ENCODE measurements around the gene MPHOSPH9.
"Not testable (repeated sequence)": the region's sequence is repeated elsewhere in the genome, so short reads cannot be mapped to it uniquely, and the experiment has no call there.

MPHOSPH9 gene

DNA sequence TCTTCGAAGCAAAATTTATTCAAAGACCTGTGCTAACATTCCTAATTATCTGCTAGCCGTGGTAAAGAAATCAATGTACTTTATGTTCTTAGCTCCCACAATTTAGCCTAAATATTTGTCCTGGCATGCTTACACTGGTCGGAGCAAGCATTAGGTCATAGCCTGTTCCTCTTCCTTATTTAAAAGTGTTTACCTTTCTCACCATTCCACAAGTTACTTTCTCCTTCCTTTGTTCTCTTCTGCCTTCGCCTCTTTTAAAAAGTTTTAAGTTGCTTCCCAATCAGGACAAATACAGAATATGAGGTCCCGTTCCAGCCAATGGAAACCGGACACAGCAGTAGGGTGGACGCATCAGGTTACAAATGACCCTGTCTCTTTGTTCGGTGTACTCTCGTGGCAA is 27.1 kb upstream of the MPHOSPH9 start:
- no peak for DNase-seq

DNA sequence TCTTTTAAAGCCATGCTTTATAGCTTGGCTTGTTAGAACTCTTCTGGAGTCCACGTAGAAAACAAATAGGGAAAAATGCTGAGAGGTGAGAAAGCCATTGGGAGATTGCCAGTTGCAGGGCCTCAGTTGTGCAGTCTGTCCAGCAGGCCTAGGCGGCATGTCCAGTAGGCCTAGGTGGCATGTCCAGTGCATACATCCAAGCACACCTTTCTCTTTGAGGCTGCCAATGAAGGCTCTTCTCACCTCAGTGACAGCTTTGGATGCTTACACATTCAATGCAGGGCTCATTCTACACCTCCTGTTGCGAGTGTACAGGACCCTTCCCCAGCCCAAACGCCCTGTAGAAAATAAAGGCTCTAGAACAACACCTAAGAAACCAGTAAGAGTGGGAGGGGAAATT is 25.7 kb upstream of the MPHOSPH9 start:
- no peak for DNase-seq

DNA sequence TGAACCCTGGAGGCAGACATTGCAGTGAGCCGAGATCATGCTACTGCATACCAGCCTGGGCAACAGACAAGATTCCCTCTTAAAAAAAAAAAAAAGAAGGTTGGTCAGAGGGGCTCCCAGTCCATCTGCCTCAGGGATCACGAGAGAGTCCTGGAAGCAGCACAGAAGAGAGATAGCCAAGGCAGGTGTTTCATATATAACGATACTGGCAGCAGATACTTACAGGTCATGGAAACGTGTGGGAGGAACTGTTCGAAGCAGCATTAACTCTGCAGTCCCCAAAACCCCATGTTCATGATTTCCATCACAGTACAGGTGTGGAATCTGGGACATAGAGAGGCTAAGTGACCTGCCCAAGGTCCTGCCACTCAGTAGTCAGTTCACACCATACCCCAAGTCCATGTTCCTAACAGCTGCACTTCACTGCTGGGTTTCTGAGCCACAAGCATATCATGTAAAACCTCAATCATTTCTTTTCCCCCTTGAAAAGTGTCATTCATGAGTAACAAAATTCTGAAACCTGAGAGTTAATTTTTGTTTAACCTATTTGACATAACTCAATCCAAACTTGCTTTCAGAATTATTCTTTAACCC is 22.0 kb upstream of the MPHOSPH9 start:
- DNase-seq, result no peak

DNA sequence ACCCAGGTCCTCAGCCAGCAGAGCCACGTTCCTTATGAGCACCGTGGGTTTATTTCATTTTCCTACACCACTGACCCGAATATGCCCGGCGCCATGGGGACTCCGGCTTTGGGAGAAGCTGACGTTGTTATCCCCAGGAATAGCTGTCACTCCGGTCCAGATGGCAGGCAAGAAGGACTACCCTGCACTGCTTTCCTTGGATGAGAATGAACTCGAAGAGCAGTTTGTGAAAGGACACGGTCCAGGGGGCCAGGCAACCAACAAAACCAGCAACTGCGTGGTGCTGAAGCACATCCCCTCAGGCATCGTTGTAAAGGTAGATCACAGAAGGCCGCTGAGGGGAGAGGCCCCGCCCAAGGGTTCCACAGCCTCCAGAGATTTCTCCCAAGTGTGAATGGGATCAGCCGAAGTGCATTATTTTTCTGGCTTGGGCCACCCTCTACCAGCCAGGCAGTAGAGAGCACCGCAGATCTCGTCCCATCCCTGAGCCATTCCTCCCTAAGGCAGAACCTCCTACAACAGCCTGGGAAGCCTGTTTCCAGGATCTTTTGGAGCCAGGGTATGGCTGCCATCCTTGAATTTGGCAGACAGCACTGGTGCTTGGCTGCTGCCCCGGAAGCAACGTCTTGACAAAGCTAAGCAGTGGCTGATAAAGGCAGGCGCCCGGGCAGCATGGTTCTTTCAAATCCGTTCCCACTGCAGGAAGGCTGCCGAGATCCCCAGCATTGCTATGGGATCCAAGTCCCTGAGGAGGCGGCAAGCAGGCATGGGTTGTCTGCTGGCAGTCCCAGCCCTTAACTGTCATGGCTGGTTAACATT is 20.9 kb upstream of the MPHOSPH9 start:
- DNase-seq, result no peak

DNA sequence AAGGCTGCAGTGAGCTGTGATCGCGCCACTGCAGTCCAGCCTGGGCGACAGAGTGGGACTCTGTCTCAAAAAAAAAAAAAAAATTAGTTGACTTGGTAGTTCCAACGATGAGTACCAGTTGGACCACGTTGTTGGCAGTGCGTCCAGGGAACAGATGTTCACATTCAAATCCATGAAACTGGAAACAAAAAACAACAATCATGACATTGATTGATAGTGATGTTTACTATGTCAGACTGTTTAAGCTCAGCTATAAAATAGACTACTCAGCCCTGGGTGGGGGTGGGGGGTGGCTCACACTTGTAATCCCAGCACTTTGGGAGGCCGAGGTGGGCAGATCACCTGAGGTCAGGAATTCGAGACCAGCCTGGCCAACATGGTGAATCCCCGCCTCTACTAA is 19.4 kb upstream of the MPHOSPH9 start:
- DNase-seq, result not testable (repeated sequence)

DNA sequence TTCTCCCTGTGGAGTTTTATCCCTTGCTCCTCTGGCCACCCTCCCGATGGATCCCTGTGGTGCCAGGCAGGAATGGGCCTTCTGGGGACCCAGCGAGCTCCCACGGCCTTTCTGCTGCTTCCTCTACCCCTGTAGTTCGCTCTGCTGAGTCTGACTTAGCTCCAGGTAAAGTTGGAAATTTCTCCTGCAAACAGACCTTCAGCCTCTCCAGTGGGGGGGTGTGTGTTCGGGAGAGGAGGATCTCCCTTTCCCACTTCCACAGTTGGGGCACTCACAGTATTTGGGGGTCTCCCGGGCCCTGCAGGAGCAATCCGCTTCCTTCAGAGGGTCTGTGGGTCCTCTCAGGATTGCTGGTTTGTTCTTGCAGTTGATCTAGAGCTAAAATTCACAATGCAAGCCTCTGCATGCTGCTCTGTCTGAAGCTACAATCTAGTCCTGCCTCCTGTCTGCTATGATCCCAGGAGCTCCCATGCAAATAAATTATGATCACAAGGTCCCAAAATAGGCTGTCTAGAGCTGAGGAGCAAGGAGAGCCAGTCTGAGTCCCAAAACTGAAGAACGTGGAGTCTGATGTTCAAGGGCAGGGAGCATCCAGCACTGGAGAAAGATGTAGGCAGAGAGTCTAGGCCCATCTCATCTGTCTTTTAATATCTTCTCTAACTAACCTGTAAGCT is 18.6 kb upstream of the MPHOSPH9 start:
- no peak for DNase-seq

DNA sequence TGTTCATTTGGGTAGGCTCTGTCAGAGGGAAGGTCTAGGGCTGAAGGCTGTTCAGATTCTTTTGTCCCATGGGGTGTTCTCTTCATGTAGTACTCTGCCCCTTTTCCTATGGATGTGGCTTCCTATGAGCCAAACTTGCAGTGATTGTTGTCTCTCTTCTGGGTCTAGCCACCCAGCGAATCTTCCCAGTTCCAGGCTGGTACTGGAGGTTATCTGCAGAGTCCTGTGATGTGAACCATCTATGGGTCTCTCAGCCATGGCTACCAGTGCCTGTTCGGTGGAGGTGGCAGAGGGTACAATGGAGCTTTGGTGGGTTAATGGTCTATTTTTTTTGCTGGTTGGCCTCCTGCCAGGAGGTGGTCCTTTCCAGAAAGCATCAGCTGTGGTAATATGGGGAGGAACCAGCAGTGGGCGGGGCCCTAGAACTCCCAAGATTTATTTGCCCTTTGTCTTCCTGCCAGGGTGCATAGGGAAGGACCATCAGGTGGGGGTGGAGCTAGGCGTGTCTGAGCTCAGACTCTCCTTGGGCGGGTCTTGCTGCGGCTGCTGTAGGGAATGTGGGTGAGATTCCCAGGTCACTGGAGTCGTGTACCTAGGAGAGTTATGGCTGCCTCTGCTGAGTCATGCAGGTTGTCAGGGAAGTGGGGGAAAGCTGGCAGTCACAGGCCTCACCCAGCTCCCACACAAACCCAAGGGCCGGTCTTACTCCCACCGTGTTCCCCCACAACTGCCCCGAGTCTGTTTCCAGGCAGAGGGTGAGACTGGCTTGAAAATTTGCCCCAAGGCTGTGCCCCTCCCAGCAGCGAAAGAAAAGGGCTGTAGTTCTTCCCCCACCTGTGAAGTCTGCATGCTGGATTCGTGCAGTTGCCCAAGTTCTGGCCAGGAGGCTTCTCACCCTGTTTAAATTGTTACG is 17.8 kb upstream of the MPHOSPH9 start:
- DNase-seq, result no peak

DNA sequence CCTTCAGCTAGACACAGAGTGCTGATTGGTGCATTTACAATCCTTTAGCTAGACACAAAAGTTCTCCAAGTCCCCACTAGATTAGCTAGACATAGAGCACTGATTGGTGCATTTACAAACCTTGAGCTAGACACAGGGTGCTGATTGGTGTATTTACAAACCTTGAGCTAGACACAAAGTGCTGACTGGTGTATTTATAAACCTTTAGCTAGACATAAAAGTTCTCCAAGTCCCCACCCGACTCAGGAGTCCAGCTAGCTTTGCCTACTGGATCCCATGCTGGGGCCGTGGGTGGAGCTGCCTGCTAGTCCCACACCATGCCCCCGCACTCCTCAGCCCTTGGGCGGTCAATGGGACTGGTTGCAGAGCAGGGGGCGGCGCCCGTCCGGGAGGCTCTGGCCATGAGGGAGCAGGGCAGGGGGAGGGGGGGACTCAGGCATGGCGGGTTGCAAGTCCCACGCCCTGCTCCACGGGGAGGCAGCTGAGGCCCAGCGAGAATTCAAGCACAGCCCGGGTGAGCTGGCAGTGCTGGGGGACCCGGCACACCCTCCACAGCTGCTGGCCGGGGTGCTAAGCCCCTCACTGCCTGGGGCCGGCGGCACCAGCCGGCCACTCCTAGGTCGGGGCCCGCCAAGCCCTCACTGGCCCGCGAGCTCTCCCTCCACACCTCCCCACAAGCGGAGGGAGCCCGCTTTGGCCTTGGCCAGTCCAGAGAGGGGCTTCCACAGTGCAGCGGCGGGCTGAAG is 16.2 kb upstream of the MPHOSPH9 start:
- DNase-seq, result not testable (repeated sequence)

DNA sequence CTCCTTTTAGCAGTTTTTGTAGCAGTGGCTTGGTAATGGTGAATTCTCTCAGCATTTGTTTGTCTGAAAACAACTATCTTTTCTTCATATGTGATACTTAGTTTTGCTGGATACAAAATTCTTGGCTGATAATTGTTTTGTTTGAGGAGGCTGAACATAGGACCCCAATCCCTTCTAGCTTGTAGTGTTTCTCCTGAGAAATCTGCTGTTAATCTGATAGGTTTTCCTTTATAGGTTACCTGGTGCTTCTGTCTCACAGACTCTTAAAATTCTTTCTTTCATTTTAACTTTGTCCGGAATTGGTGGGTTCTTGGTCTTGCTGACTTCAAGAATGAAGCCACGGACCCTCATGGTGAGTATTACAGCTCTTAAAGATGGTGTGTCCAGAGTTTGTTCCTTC is 15.2 kb upstream of the MPHOSPH9 start:
- not testable (repeated sequence) for DNase-seq

DNA sequence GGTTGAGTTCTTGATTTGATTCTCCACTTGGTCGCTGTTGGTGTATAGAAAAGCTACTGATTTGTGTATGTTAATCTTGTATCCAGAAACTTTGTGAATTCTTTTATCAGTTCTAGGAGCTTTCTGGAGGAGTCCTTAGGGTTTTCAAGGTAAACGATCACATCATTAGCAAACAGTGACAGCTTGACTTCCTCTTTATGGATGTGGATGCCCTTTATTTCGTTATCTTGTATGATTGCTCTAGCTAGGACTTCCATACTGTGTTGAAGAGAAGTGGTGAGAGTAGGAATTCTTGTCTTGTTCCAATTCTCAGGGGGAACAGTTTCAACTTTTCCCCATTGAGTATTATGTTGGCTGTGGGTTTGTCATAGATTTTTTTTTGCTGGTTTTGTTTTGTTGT is 12.7 kb upstream of the MPHOSPH9 start:
- no peak for DNase-seq

DNA sequence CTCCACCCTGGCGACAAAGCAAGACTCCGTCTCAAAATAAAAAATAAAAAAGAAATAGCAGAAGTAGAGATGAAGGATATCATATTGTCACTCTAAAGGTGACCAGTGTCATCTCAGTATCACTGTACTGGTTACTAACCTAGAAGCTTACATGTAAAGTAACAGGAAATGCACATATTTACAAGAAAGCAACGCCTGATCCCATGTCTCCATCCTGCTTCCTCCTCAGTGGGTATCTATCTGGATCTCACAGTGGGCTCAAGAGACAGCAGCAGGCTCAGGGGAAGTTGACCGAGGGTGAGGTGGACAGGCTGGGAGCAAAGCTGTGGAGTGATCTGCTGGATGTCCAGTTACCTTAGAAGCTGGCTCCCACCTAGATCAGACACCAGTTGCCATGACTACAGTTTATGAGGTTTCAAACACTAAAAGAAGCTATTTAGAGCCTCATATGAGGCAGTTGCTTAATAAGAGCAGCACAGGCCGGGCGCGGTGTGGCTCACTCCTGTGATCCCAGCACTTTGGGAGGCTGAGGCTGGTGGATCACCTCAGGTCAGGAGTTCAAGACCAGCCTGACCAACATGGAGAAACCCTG is 10.8 kb upstream of the MPHOSPH9 start:
- no peak for DNase-seq

DNA sequence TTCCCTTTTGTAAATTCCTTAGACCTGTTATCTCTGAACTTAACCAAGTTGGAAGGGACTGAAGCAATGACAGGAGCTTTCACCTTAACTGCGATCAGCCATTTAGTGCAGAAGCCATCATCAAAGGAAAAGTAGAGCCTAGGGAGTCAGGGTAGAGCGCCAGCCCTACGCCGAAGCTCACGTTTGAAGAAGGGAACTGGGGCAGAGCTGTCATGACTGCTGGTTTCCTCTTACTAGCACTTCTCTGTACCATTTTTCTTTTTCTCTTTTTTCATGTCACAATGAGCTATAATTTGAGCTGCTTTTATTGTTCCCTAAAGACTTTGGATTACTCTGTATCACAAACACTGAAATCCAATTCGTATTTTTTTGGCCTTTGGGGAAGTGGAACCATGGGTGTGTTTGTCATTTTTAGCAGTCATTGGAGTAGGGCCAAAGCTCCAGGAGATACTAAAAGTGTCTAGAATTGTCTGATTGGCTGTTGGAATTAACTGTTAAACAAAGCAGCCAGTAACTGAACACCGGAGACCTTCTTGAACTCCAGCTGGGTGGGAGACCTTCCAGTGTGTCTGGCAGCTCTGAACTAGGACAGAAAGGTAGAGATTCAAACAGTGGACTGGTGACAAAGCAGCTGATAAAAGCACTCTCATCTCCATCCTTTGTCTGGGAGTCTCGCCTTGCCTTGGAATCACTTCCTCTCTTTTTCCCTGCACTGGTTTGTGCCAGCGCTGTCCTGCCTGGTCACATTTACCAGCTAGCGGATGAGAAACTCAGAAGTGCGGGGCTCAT is 9.4 kb upstream of the MPHOSPH9 start:
- no peak for DNase-seq

DNA sequence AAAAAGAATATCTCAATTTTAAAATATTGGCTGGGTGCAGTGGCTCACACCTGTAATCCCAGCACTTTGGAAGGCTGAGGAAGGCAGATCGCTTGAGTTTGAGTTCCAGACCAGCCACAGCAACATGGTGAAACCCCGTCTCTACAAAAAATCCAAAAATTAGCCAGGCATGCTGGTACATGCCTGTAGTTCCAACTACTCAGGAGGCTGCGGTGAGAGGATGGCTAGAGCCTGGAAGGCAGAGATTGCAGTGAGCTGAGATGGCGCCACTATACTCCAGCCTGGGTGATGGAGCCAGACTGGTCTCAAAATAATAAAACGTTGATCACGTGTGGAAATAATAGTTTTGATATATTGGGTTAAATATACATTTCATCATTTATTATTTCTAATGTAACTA is 6.0 kb upstream of the MPHOSPH9 start:
- DNase-seq, result no peak

DNA sequence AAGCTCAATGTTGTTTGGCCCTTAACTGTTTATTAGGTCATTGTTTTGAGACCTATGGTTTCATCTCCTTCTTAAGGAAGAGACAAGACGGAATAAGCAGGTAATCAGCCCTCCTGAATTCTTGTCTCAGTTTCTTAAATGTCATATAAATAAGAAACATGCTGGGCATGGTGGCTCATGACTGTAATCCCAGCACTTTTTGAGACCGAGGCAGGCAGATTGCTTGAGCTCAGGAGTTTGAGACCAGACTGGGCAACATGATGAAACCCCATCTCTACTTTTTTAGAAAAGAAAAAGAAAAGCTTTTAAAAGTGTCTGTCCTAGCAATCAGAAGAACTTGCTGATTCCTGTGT is 5.4 kb upstream of the MPHOSPH9 start:
- no peak for DNase-seq

DNA sequence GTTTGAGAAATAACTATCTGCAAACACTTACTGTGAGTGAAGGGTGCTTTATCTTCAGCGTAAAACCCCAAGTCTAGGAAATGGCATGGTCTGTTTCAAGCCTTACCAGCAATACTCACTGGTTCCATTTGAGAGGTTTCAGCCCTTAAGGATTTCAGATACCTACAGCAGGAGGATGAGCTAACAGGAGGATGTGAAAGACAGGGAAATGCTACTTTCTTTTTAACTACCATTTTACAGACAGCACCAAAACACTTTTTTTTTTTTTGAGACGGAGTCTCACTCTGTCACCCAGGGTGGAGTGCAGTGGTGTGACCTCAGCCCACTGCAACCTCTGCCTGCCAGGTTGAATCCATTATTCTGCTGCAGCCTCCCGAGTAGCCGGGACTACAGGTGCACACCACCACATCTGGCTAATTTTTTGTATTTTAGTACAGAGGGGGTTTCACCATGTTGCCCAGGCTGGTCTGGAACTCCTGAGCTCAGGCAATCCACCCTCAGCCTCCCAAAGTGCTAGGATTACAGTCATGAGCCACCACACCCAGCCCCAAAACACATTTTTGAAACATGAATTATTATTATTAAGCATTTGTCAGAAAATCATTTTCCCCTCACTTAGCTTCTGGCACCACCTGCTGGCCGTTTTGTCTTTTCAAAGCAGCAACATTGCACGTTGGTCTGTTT is 4.8 kb upstream of the MPHOSPH9 start:
- DNase-seq, result peak; percentile 58 to 62

DNA sequence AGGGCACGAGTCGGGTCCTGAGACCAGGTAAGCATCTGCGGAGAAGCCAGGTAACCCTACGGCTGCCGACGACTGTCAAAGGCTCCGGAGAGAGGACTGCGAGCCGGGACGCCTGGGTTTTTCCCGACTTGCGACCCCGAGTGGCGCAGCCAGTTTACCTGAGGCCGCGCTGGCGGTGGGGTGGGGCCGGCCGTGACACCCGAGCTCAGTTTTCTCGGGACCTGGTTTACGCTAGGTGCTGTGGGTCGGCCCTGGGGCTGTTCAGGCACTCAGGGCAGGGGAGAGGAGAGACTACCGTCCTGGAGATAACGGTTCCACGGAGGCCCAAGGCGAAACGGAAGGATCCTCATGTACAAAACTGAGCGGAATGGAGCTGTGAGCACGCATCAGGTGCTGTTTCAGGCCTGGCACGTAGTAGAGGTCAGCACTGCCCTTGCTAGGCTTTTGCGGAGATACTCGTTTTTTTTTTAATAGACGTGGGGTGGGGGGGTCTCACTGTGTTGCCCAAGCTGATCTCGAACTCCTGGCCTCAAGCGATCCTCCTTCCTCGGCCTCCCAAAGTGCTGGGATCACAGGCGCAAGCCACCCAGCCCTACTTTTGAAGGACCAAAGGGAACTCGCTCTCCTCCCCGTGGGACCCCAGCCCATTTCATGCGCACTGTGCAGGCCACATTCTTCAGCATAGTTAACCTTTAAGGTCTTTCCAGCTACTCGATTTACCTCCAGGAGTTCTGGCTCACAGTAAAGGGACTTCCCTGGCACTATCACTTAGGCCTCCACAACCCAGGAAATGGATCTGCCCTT is 766 bp upstream of the MPHOSPH9 start:
- no peak for DNase-seq

DNA sequence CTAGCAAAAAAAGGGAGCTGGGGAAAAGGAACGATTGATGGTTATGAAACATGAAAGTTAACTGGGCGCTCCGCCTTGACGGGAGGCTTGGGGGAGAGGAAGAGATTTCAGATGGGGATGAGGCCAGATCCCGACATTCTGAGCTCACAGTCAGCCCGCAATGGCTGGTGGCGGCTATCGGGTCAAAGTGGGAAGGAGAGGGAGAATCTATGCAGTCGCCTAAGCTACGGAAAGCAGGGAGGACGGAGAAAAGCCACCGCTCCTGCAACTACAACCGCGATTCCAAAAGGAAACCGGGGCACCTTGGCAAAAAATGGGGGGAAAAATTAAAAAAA is 502 bp downstream of the MPHOSPH9 start:
- DNase-seq, result no peak

DNA sequence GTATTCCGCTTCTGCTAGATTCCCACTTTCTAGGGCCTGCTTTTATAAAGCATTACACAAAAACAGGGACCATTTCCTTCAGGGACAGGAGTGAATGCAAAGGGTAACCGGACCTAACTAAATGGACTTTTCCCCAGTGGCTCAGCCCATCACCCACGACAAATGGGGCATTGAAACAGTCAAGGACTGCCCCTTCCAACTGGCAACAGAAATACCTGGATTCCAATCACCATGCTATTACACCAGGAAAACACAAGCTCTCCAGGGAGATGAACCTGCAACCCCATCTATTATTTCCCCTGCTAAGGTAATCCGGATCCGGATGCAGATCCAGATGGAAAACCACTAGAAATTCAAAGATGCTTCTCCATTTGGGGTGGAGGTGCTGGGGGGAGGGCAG is 1.0 kb downstream of the MPHOSPH9 start:
- DNase-seq, result no peak

DNA sequence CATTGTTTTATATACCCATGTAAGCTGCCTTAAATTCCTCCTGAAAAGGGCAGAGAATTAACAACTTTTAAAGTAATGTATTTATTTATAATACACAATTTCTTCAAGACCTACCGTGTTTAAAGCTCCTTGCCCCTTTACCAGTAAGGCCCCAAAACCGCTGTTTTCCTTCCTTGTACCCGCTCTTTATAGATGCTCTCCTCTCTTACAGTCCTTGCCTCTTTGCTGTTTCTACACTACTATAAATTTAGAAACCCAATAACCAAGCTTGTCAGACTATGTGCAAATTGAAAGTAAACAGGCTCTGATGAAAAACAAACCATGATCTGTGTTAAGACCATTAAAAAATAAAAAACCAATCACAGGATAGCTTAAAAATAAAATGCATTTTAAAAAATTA is 3.9 kb downstream of the MPHOSPH9 start:
- DNase-seq, result no peak
